ENCODE measurements around the gene STARD10.

GRCh38 chr11:72720784-72721183 is 73.1 kb downstream of the STARD10 start:
- TF ChIP-seq CTCF (IDR thresholded peaks at IDR 0.05) (no peak), POLR2A (IDR thresholded peaks at IDR 0.05) (no peak)

Measured in heart left ventricle (tissue), 13 donors.